Kasumi-1 (cell line): Measurements from ENCODE around the gene EN2.
"Not testable (repeated sequence)": the region's sequence is repeated elsewhere in the genome, so short reads cannot be mapped to it uniquely, and the experiment has no call there.

ENCODE experiments used
- DNase-seq, 2 experiments: peaks; one replicate each; lab custom pipeline; 2025; lab: John Stamatoyannopoulos, UW

EN2 gene

GRCh38 chr7:155425887-155426286 is 32.0 kb upstream of the EN2 start:
- no peak for DNase-seq

GRCh38 chr7:155426543-155427410 is 31.2 kb upstream of the EN2 start:
- DNase-seq = no peak

GRCh38 chr7:155427411-155428038 is 30.4 kb upstream of the EN2 start:
- no peak for DNase-seq

GRCh38 chr7:155428171-155428834 is 29.6 kb upstream of the EN2 start:
- no peak for DNase-seq

- no peak for DNase-seq
Measured at GRCh38 chr7:155429651-155430050, 28.3 kb upstream of the EN2 start.

- DNase-seq = no peak
Measured at GRCh38 chr7:155430606-155431005, 27.3 kb upstream of the EN2 start.

- DNase-seq = no peak
Measured at GRCh38 chr7:155431231-155431630, 26.7 kb upstream of the EN2 start.

GRCh38 chr7:155431711-155432110 is 26.2 kb upstream of the EN2 start:
- no peak for DNase-seq

- no peak for DNase-seq
Measured at GRCh38 chr7:155435110-155435509, 22.8 kb upstream of the EN2 start.

- no peak for DNase-seq
Measured at GRCh38 chr7:155437836-155438235, 20.1 kb upstream of the EN2 start.

- no peak for DNase-seq
Measured at GRCh38 chr7:155438777-155439176, 19.2 kb upstream of the EN2 start.

GRCh38 chr7:155439311-155440017 is 18.5 kb upstream of the EN2 start:
- no peak for DNase-seq

- no peak for DNase-seq
Measured at GRCh38 chr7:155440018-155440410, 17.9 kb upstream of the EN2 start.

GRCh38 chr7:155441856-155442255 is 16.1 kb upstream of the EN2 start:
- no peak for DNase-seq

- no peak for DNase-seq
Measured at GRCh38 chr7:155444746-155445145, 13.2 kb upstream of the EN2 start.

- not testable (repeated sequence) for DNase-seq
Measured at GRCh38 chr7:155445606-155446005, 12.3 kb upstream of the EN2 start.

GRCh38 chr7:155447603-155448002 is 10.3 kb upstream of the EN2 start:
- DNase-seq = no peak

GRCh38 chr7:155448632-155449007 is 9.3 kb upstream of the EN2 start:
- no peak for DNase-seq

- DNase-seq = no peak
Measured at GRCh38 chr7:155449008-155449868, 8.7 kb upstream of the EN2 start.

GRCh38 chr7:155449869-155450557 is 7.9 kb upstream of the EN2 start:
- no peak for DNase-seq

- DNase-seq = no peak
Measured at GRCh38 chr7:155450558-155450969, 7.4 kb upstream of the EN2 start.
